Measurements from ENCODE around the gene MALRD1. TPM values are rescaled to one million over a fixed set of nuclear protein-coding genes. Genes with fewer than 3 reads are reported as not detected.

Gene MALRD1
- total RNA-seq, 1 donor from 2014 or later, result 7.0 TPM

DNA sequence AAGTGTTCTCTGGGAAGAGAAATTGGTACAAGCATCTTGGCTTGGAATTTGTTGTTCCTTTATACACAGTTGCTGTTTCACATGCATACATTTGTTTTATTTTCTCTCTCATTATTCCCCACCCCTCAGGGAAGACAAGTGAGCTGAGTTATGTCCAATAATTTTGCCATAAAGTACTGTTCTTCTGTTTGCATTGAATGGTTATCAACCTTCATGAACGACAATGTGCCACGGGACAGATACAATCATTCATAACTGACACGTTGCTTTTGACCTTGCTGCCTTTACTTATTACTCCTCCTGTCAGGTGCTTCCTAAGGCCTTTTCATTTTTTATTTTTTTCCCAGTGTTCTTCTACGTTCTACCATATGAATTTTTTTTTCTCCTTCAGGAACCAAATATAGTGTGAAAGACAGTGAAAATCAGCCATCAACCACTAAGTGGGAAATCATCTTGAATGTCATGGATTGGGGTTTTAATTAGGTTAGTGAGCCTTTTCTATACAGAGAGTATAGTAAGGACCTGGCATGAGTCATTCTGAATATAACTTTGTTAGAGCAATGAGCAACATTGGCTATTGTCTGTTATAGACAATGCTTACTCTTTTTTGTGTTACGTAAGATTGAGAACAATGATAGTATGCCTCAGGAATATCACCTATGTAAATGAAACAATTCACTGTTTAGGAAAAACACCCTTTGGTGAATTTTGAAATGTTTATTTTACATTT, 383.2 kb downstream of the MALRD1 start:
- Histone ChIP-seq H3K4me1 (no peaks in the 10 kb centered on the region), H3K36me3 (no peaks in the 10 kb centered on the region), H3K27ac (no peak overlapping the region), H3K4me3 (no peak overlapping the region), H3K9me3 (no peaks in the 10 kb centered on the region), H3K27me3 (no peaks in the 10 kb centered on the region)
- DNase-seq (no peak), ATAC-seq (no peak)
- intact Hi-C loops (cut with DNase I), result no loop called here
- TF ChIP-seq, protein P1, sequence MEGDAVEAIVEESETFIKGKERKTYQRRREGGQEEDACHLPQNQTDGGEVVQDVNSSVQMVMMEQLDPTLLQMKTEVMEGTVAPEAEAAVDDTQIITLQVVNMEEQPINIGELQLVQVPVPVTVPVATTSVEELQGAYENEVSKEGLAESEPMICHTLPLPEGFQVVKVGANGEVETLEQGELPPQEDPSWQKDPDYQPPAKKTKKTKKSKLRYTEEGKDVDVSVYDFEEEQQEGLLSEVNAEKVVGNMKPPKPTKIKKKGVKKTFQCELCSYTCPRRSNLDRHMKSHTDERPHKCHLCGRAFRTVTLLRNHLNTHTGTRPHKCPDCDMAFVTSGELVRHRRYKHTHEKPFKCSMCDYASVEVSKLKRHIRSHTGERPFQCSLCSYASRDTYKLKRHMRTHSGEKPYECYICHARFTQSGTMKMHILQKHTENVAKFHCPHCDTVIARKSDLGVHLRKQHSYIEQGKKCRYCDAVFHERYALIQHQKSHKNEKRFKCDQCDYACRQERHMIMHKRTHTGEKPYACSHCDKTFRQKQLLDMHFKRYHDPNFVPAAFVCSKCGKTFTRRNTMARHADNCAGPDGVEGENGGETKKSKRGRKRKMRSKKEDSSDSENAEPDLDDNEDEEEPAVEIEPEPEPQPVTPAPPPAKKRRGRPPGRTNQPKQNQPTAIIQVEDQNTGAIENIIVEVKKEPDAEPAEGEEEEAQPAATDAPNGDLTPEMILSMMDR (IDR thresholded peaks at IDR 0.05), result no peak

GRCh38 chr10:19449860-19450259, 401.3 kb downstream of the MALRD1 start:
- intact Hi-C loops (cut with DNase I), result no loop called here
- Histone ChIP-seq H3K27ac (no peak overlapping the region), H3K27me3 (no peaks in the 10 kb centered on the region), H3K4me1 (no peaks in the 10 kb centered on the region), H3K36me3 (no peaks in the 10 kb centered on the region), H3K4me3 (no peak overlapping the region), H3K9me3 (no peaks in the 10 kb centered on the region)
- no peak for DNase-seq
- no peak for ATAC-seq
- TF ChIP-seq, protein P1 (IDR thresholded peaks at IDR 0.05), result no peak

DNA sequence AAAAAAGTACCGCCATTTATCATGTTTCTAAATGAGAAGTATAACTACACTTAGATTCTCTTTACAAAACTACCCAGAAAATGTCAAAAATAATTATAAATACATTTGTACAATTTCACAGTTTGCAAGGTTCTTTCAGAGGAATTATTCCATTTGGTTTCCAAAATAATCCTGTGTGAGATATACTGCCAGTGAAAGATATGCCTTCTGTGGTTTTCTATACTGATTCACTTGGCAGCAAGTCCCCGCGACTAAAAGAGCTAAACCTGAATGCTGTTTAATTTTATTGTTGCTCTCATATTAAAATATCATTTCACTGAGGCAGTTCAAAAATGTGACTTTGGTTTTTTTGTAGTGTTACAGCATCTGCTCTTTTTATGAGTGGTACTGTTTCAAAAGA, 402.8 kb downstream of the MALRD1 start:
- Histone ChIP-seq H3K36me3 (no peaks in the 10 kb centered on the region), H3K4me1 (no peaks in the 10 kb centered on the region), H3K4me3 (no peak overlapping the region), H3K27ac (no peak overlapping the region), H3K27me3 (no peaks in the 10 kb centered on the region), H3K9me3 (no peaks in the 10 kb centered on the region)
- ATAC-seq (no peak), DNase-seq (no peak)
- TF ChIP-seq, protein P1 (IDR thresholded peaks at IDR 0.05), result no peak
- intact Hi-C loops (cut with DNase I), result no loop called here

- H3K9me3 ChIP-seq, result no peaks in the 10 kb centered on the region
- TF ChIP-seq, protein P1 (IDR thresholded peaks at IDR 0.05), result no peak
- no peak for ATAC-seq
- no peak overlapping the region for H3K27ac ChIP-seq
- no peaks in the 10 kb centered on the region for H3K4me1 ChIP-seq
- H3K27me3 ChIP-seq, result no peaks in the 10 kb centered on the region
- no peaks in the 10 kb centered on the region for H3K36me3 ChIP-seq
- no peak overlapping the region for H3K4me3 ChIP-seq
- DNase-seq, result no peak
- intact Hi-C loops (cut with DNase I), result no loop called here
These were observed 403.3 kb downstream of the MALRD1 start for GRCh38 chr10:19451937-19452336.

- H3K9me3 ChIP-seq, result no peaks in the 10 kb centered on the region
- H3K27me3 ChIP-seq, result no peaks in the 10 kb centered on the region
- no peak overlapping the region for H3K27ac ChIP-seq
- ATAC-seq (no peak), DNase-seq (no peak)
- H3K36me3 ChIP-seq, result no peaks in the 10 kb centered on the region
- intact Hi-C loops (cut with DNase I), result no loop called here
- no peak overlapping the region for H3K4me3 ChIP-seq
- H3K4me1 ChIP-seq, result no peaks in the 10 kb centered on the region
- TF ChIP-seq, protein P1 (IDR thresholded peaks at IDR 0.05), result no peak
These were observed 405.4 kb downstream of the MALRD1 start for GRCh38 chr10:19453967-19454366.

GRCh38 chr10:19461588-19461987, 413.0 kb downstream of the MALRD1 start:
- DNase-seq, result no peak
- H3K4me1 ChIP-seq, result no peaks in the 10 kb centered on the region
- ATAC-seq, result no peak
- H3K36me3 ChIP-seq, result no peaks in the 10 kb centered on the region
- no peak overlapping the region for H3K27ac ChIP-seq
- intact Hi-C loops (cut with DNase I), result no loop called here
- no peaks in the 10 kb centered on the region for H3K9me3 ChIP-seq
- H3K27me3 ChIP-seq, result no peaks in the 10 kb centered on the region
- TF ChIP-seq, protein P1 (IDR thresholded peaks at IDR 0.05), result no peak
- H3K4me3 ChIP-seq, result no peak overlapping the region
